Measurements from ENCODE around the gene NEUROD1. TPM values are rescaled to one million over a fixed set of nuclear protein-coding genes. Genes with fewer than 3 reads are reported as not detected.

Gene NEUROD1
- total RNA-seq, 120 experiments from 2014 or later = 0.58 to 12.2 (median 4.1) TPM

Other genes starting within 250 kb of the NEUROD1 start
- 10 to 100 TPM in 1 of 120 experiments, 1 to 10 TPM in 116, under 1 TPM in 3; 0.50 to 11.7 (median 2.7) TPM for gene ITGA4, start 223.1 kb downstream of the NEUROD1 start, total RNA-seq
- 1 to 10 TPM in 108 of 120 experiments, under 1 TPM in 12; 0.40 to 6.9 (median 2.1) TPM for gene CERKL, start 23.4 kb downstream of the NEUROD1 start, total RNA-seq
- 100 to 1,000 TPM; 109 to 304 (median 180) TPM for gene ITPRID2, start 211.2 kb upstream of the NEUROD1 start, total RNA-seq

Data from dorsolateral prefrontal cortex (tissue), 118 donors.